MM.1S (cell line): ENCODE data around the gene GRIK1.

ENCODE experiments used
- DNase-seq: peaks from one replicate; pipeline ENCODE4 v3.0.0-alpha.2; 2015
- H2AFZ ChIP-seq: fragments of 300-600 bp; sonication (generic); 2 replicates; pipeline ENCODE4 v1.6.0; 2016; ENCODE audit warnings: antibody characterized with exemption, low read length
- H3F3A ChIP-seq: fragments of 300-600 bp; sonication (generic); 2 replicates; pipeline ENCODE4 v1.6.1; 2016; ENCODE audit warnings: mild to moderate bottlenecking, antibody characterized with exemption, low read length, moderate library complexity, mixed read lengths; ENCODE audit not compliant: insufficient read depth
- H3K27ac ChIP-seq: fragments of 300-600 bp; sonication (generic); 2 replicates; pipeline ENCODE4 v1.5.1; 2016; ENCODE audit warnings: mild to moderate bottlenecking, low read length
- H3K27me3 ChIP-seq: fragments of 300-600 bp; sonication (generic); replicated peaks from 2 replicates; pipeline ENCODE4 v1.6.0; 2016; ENCODE audit warnings: low read length; ENCODE audit not compliant: insufficient read depth
- H3K36me3 ChIP-seq: fragments of 300-600 bp; sonication (generic); replicated peaks from 2 replicates; pipeline ENCODE4 v1.6.1; 2016; ENCODE audit warnings: mild to moderate bottlenecking, low read length, mixed read lengths; ENCODE audit not compliant: insufficient read depth
- H3K4me1 ChIP-seq: fragments of 300-600 bp; sonication (generic); 2 replicates; pipeline ENCODE4 v1.6.1; 2016; ENCODE audit warnings: low read length, mixed read lengths
- H3K4me2 ChIP-seq: fragments of 300-600 bp; sonication (generic); 2 replicates; pipeline ENCODE4 v1.6.0; 2016; ENCODE audit warnings: low read depth, low read length
- H3K4me3 ChIP-seq: fragments of 300-600 bp; sonication (generic); 2 replicates; pipeline ENCODE4 v1.5.1; 2016; ENCODE audit warnings: low read length, mixed read lengths
- H3K79me2 ChIP-seq: fragments of 300-600 bp; sonication (generic); 2 replicates; pipeline ENCODE4 v1.6.1; 2016; ENCODE audit warnings: mixed run types, low read length, mixed read lengths
- H3K9ac ChIP-seq: fragments of 300-600 bp; sonication (generic); 2 replicates; pipeline ENCODE4 v1.6.1; 2016; ENCODE audit warnings: low read length, mixed read lengths
- H3K9me2 ChIP-seq: fragments of 300-600 bp; sonication (generic); replicated peaks from 2 replicates; pipeline ENCODE4 v1.6.1; 2016; ENCODE audit warnings: mild to moderate bottlenecking, low read length, mixed read lengths; ENCODE audit not compliant: insufficient read depth
- H3K9me3 ChIP-seq: fragments of 300-600 bp; sonication (generic); replicated peaks from 2 replicates; pipeline ENCODE4 v1.6.1; 2016; ENCODE audit warnings: mild to moderate bottlenecking, low read length, mixed read lengths; ENCODE audit not compliant: insufficient read depth
- H4K20me1 ChIP-seq: fragments of 300-600 bp; sonication (generic); 2 replicates; pipeline ENCODE4 v1.6.1; 2016; ENCODE audit warnings: mild to moderate bottlenecking, low read length, moderate library complexity, mixed read lengths; ENCODE audit not compliant: insufficient read depth
- EZH2 ChIP-seq: fragments of 300-600 bp; sonication (generic); optimal IDR thresholded peaks from 2 replicates; pipeline ENCODE3; 2017; ENCODE audit warnings: low read depth, mild to moderate bottlenecking, antibody characterized with exemption, low read length, mixed read lengths
- EZH2phosphoT487 ChIP-seq: fragments of 300-600 bp; sonication (generic); IDR thresholded peaks from 2 replicates; pipeline ENCODE4 v1.6.1; 2018; ENCODE audit warnings: antibody characterized with exemption, low read length
- TF ChIP-seq, protein P1 (sequence below): fragments of 300-600 bp; sonication (generic); IDR thresholded peaks from 2 replicates; pipeline ENCODE4 v1.5.1; 2016; ENCODE audit warnings: antibody characterized with exemption, low read length, mixed read lengths

Gene GRIK1

DNA sequence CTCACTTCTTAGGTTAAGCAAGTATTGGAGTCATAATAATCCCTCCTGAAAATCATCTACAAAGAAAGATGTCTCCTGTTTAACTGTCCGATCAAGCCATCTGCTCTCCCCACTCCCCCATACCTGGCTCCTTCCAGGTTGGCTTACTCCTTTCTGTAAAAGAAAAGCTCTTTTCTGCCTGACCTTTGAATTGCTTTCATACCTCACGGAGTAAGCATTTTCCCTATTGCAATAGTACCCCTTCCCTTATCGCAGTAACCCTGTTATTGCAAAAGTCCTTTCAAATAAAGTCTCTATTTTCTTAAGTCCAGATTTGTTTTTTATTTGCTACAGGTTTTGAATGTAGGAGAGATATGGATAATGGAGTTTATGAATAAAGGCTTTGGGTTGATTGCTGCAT is 150.4 kb downstream of the GRIK1 start:
- H4K20me1 ChIP-seq: no peaks in the 10 kb centered on the region
- TF ChIP-seq EZH2phosphoT487: no peak
- no peak for TF ChIP-seq EZH2
- TF ChIP-seq, protein P1, sequence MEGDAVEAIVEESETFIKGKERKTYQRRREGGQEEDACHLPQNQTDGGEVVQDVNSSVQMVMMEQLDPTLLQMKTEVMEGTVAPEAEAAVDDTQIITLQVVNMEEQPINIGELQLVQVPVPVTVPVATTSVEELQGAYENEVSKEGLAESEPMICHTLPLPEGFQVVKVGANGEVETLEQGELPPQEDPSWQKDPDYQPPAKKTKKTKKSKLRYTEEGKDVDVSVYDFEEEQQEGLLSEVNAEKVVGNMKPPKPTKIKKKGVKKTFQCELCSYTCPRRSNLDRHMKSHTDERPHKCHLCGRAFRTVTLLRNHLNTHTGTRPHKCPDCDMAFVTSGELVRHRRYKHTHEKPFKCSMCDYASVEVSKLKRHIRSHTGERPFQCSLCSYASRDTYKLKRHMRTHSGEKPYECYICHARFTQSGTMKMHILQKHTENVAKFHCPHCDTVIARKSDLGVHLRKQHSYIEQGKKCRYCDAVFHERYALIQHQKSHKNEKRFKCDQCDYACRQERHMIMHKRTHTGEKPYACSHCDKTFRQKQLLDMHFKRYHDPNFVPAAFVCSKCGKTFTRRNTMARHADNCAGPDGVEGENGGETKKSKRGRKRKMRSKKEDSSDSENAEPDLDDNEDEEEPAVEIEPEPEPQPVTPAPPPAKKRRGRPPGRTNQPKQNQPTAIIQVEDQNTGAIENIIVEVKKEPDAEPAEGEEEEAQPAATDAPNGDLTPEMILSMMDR: no peak

DNA sequence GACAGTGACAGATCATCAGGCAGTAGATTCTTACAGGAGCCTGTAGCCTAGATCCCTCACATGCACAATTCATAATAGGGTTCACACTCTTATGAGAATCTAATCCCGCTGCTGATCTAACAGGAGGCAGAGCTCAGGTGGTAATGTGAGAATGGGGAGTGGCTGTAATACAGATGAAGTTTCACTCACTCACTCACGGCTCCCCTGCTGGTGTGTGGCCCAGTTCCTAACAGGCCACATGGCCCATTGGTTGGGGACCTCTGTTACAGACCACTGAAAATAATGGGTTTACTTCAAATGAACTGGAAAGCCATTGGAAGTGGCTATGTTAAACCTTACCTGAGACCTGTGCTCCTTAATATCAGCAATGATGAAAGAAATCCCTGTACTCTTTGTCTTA is 151.0 kb downstream of the GRIK1 start:
- Histone ChIP-seq H3K79me2 (no peaks in the 10 kb centered on the region), H3K9ac (no peak overlapping the region), H3K4me3 (no peak overlapping the region), H2AFZ (no peak overlapping the region), H3F3A (no peaks in the 10 kb centered on the region), H3K4me2 (no peak overlapping the region), H3K36me3 (no peaks in the 10 kb centered on the region), H3K4me1 (no peaks in the 10 kb centered on the region), H3K9me2 (no peaks in the 10 kb centered on the region), H3K27ac (no peak overlapping the region), H4K20me1 (no peaks in the 10 kb centered on the region), H3K27me3 (no peaks in the 10 kb centered on the region), H3K9me3 (no peaks in the 10 kb centered on the region)
- TF ChIP-seq, protein P1: no peak
- TF ChIP-seq EZH2phosphoT487 (no peak), EZH2 (no peak)
- DNase-seq: no peak

More for the DNA sequence above, 150.4 kb downstream of the GRIK1 start:
- no peaks in the 10 kb centered on the region for H3K27me3 ChIP-seq
- no peak overlapping the region for H3K9ac ChIP-seq
- H3K4me1 ChIP-seq: no peaks in the 10 kb centered on the region
- no peak for DNase-seq
- no peak overlapping the region for H2AFZ ChIP-seq
- no peaks in the 10 kb centered on the region for H3K36me3 ChIP-seq
- H3K27ac ChIP-seq: no peak overlapping the region
- H3K9me2 ChIP-seq: no peaks in the 10 kb centered on the region
- H3K79me2 ChIP-seq: no peaks in the 10 kb centered on the region
- no peaks in the 10 kb centered on the region for H3F3A ChIP-seq
- no peak overlapping the region for H3K4me3 ChIP-seq
- H3K4me2 ChIP-seq: no peak overlapping the region
- no peaks in the 10 kb centered on the region for H3K9me3 ChIP-seq

DNA sequence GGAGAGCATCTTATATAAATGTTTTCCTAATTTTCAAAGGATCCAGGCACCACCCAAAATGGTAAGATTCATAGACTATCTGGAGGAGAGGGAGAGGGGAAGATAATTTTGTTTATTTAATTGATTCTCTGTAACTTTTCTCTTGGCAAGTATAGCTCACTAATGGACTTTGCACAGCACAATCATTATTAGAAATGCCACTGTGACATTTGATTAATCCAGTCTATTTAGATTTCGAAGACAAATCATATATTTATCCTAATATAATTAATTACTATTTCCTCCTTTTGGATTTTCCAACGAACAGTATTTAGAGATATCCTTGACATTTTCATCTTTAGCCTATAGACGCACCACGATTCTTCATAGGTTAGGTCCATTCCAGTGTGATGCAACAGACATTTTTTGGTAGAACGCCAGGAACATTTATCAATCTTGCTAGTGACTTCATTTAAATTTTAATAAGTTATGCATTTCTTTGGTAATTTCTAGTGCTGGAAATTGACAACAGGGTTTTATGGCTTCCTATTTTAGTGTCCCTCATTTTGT is 152.4 kb downstream of the GRIK1 start:
- H3K9ac ChIP-seq: no peak overlapping the region
- H3K27me3 ChIP-seq: no peaks in the 10 kb centered on the region
- DNase-seq: no peak
- no peaks in the 10 kb centered on the region for H3K9me2 ChIP-seq
- no peaks in the 10 kb centered on the region for H4K20me1 ChIP-seq
- H3K4me3 ChIP-seq: no peak overlapping the region
- no peaks in the 10 kb centered on the region for H3K9me3 ChIP-seq
- TF ChIP-seq EZH2 (no peak), EZH2phosphoT487 (no peak)
- TF ChIP-seq, protein P1: no peak
- H3K36me3 ChIP-seq: no peaks in the 10 kb centered on the region
- no peak overlapping the region for H3K4me2 ChIP-seq
- H2AFZ ChIP-seq: no peak overlapping the region
- no peaks in the 10 kb centered on the region for H3K79me2 ChIP-seq
- H3K4me1 ChIP-seq: no peaks in the 10 kb centered on the region
- no peaks in the 10 kb centered on the region for H3F3A ChIP-seq
- H3K27ac ChIP-seq: no peak overlapping the region
